Bronchial epithelial cell (primary cell): ENCODE measurements around the gene SLC30A3. TPM values are rescaled to one million over a fixed set of nuclear protein-coding genes. Genes with fewer than 3 reads are reported as not detected.

Experiments
- DNase-seq: peaks from one replicate; pipeline ENCODE4 v3.0.0-alpha.2; 2010; ENCODE audit warnings: low read depth
- FAIRE-seq: peaks from 2 replicates; lab custom pipeline; 2011; peaks lifted over from hg19 to GRCh38; lab: Jason Lieb, UNC
- H3K27me3 ChIP-seq: 2 replicates; pipeline ENCODE4 v1.5.1; 2011; ENCODE audit warnings: low read length; ENCODE audit not compliant: control insufficient read depth, insufficient read depth
- H3K36me3 ChIP-seq: 2 replicates; pipeline ENCODE4 v1.5.1; 2011; ENCODE audit warnings: low read length; ENCODE audit not compliant: control insufficient read depth, insufficient read depth
- H3K4me3 ChIP-seq: 2 replicates; pipeline ENCODE4 v1.5.1; 2011; ENCODE audit warnings: mild to moderate bottlenecking, low read depth, low read length, control low read depth
- CTCF ChIP-seq: IDR thresholded peaks from 2 replicates; pipeline ENCODE4 v1.5.1; 2011; ENCODE audit warnings: mild to moderate bottlenecking, moderate library complexity, low read length, control low read depth, inconsistent platforms; ENCODE audit not compliant: insufficient read depth, severe bottlenecking
- total RNA-seq: library from RNA; depleted of rRNA; stranded (reverse); fragments of >200 nt; gene quantifications from 2 replicates; pipeline ENCODE4 v1.2.1, GENCODE V29; 2014

Gene SLC30A3
- total RNA-seq, 1 donor from 2014 or later = not detected

- Histone ChIP-seq H3K4me3 (no peak overlapping the region), H3K36me3 (peaks cover 31% of the 10 kb centered on the region), H3K27me3 (no peaks in the 10 kb centered on the region)
- no peak for TF ChIP-seq CTCF
- DNase-seq (no peak), FAIRE-seq (no peak)
Measured at GRCh38 chr2:27219091-27219490, 43.8 kb downstream of the SLC30A3 start.

GRCh38 chr2:27218614-27219013, 44.2 kb downstream of the SLC30A3 start:
- no peak for TF ChIP-seq CTCF
- peaks cover 26% of the 10 kb centered on the region for H3K36me3 ChIP-seq
- FAIRE-seq (no peak), DNase-seq (no peak)
- no peak overlapping the region for H3K4me3 ChIP-seq
- no peaks in the 10 kb centered on the region for H3K27me3 ChIP-seq

- FAIRE-seq = no peak
- no peak for TF ChIP-seq CTCF
- peak; percentile 67 for DNase-seq
- peak within 1 kb of the TSS; percentile 87 for H3K4me3 ChIP-seq
- peaks cover 20% of the 10 kb centered on the region for H3K36me3 ChIP-seq
- no peaks in the 10 kb centered on the region for H3K27me3 ChIP-seq
Measured at GRCh38 chr2:27217173-27218121, 45.4 kb downstream of the SLC30A3 start, which contains the start of gene CAD. Gene CAD, plus strand, starts transcription at chr2:27217369. Its CDS starts 183 bp downstream, at chr2:27217552.

GRCh38 chr2:27216416-27217137, 46.3 kb downstream of the SLC30A3 start:
- no peaks in the 10 kb centered on the region for H3K27me3 ChIP-seq
- TF ChIP-seq CTCF = no peak
- FAIRE-seq (no peak), DNase-seq (no peak)
- H3K4me3 ChIP-seq = peak overlapping the region; percentile 87
- H3K36me3 ChIP-seq = peaks cover 14% of the 10 kb centered on the region

GRCh38 chr2:27214941-27215340, 47.9 kb downstream of the SLC30A3 start:
- FAIRE-seq = no peak
- TF ChIP-seq CTCF = no peak
- DNase-seq = no peak

More at GRCh38 chr2:27214941-27215340, 47.9 kb downstream of the SLC30A3 start:
- H3K4me3 ChIP-seq = no peak overlapping the region
- peaks cover 8% of the 10 kb centered on the region for H3K36me3 ChIP-seq
- H3K27me3 ChIP-seq = no peaks in the 10 kb centered on the region
